Gastrocnemius medialis (tissue), 4 donors: ENCODE measurements around the gene CELF1. TPM values are rescaled to one million over a fixed set of nuclear protein-coding genes. Genes with fewer than 3 reads are reported as not detected.
A peak's percentile ranks its signal among the peaks of the same experiment; 100 is the strongest.

Experiments used
- ATAC-seq, 2 donors: fragments of 150-250 bp; one replicate each; pipeline ENCODE4 v1.9.1; 2016
- DNase-seq, 2 donors: peaks; one replicate each; pipeline ENCODE4 v3.0.0-alpha.2; 2019
- H3K27ac ChIP-seq, 4 donors: fragments of 200-600 bp; sonication (generic); 1 replicate in 1 of 4; 2 replicates in 3 of 4; pipeline ENCODE4 v1.5.1; 2016 to 2018; ENCODE audit warnings: mild to moderate bottlenecking in 2 of 4, moderate library complexity in 1 of 4
- H3K27me3 ChIP-seq, 3 donors: fragments of 200-600 bp; sonication (generic) in 2 of 3; 1 replicate in 1 of 3; 2 replicates in 2 of 3; pipeline versions ENCODE4 v1.5.1 to v1.6.0; 2016 to 2019; ENCODE audit warnings: mild to moderate bottlenecking in 1 of 3, moderate library complexity in 1 of 3
- H3K36me3 ChIP-seq, 2 donors: fragments of 200-600 bp; sonication (generic) in 1 of 2; one replicate each; pipeline ENCODE4 v1.5.1; 2017 to 2018
- H3K4me1 ChIP-seq, 2 donors: fragments of 200-600 bp; sonication (generic) in 1 of 2; one replicate each; pipeline ENCODE4 v1.5.1; 2016 to 2017; ENCODE audit warnings: mild to moderate bottlenecking in 2 of 2
- H3K4me3 ChIP-seq, 4 donors: fragments of 200-600 bp; sonication (generic) in 3 of 4; 1 replicate in 1 of 4; 2 replicates in 3 of 4; pipeline ENCODE4 v1.5.1; 2016 to 2019; ENCODE audit warnings: mild to moderate bottlenecking in 2 of 4
- H3K9me3 ChIP-seq, 3 donors: fragments of 200-600 bp; sonication (generic) in 2 of 3; 1 replicate in 1 of 3; 2 replicates in 2 of 3; pipeline ENCODE4 v1.5.1; 2016 to 2019
- CTCF ChIP-seq, 5 experiments: fragments of 450-650 bp in 3 of 5; fragments of 200-600 bp in 2 of 5; sonication (generic) in 2 of 5; IDR thresholded peaks in 4 of 5; conservative IDR thresholded peaks in 1 of 5; 1 replicate in 4 of 5; 2 replicates in 1 of 5; pipeline ENCODE4 v1.5.1; 2016 to 2019; ENCODE audit warnings: antibody characterized with exemption in 5 of 5, mild to moderate bottlenecking in 3 of 5, moderate library complexity in 3 of 5
- POLR2A ChIP-seq, 2 donors: fragments of 450-650 bp; IDR thresholded peaks; one replicate each; pipeline ENCODE4 v1.6.1; 2017; ENCODE audit warnings: antibody characterized with exemption in 2 of 2, mild to moderate bottlenecking in 2 of 2, moderate library complexity in 2 of 2
- in situ Hi-C, 4 donors: fragments of 200-750 bp; cut with MboI; loops; one replicate each; pipeline versions ENCODE4 v1.15.0 to v1.8.0; 2017; ENCODE audit warnings: low sequenced_read_pairs in 4 of 4
- intact Hi-C: fragments of 100-400 bp; cut with DNase I; formaldehyde crosslinking; loops from one replicate; pipeline ENCODE4 v1.15.1; 2023; ENCODE audit warnings: low total_unique reads
- total RNA-seq, 4 donors: library from RNA; depleted of rRNA; stranded (reverse); fragments of >200 nt; gene quantifications; one replicate each; pipeline versions ENCODE4 v1.1.0 to v1.2.3, GENCODE V29; 2016

Gene CELF1
- total RNA-seq, 4 donors from 2014 or later: 106 to 185 (median 136) TPM

- no peak for ATAC-seq
- TF ChIP-seq POLR2A (IDR thresholded peaks at IDR 0.05): no peak
- TF ChIP-seq CTCF (IDR thresholded peaks at IDR 0.05 in 4 of 5, conservative IDR thresholded peaks at IDR 0.05 in 1 of 5): no peak
- Histone ChIP-seq H3K27me3 (no peaks in the 10 kb centered on the region), H3K36me3 (peaks cover 0 to 68% of the 10 kb centered on the region in 2 donors), H3K9me3 (no peaks in the 10 kb centered on the region), H3K4me3 (peak overlapping the region; percentile 79 to 98 (median 82)), H3K27ac (peak overlapping the region; percentile 89 to 94 (median 91)), H3K4me1 (peaks cover 40 to 43% of the 10 kb centered on the region in 2 donors)
- no peak for DNase-seq
- in situ Hi-C loops: loop anchor here in 1 of 4 donors (5.0 kb wide), 1 partner anchor 50 kb away; no protein-coding TSS in a partner anchor
- intact Hi-C loops: loop anchor here (5.0 to 10.0 kb wide), 3 partner anchors 170 to 270 kb away; partner anchors contain the start of genes FNBP4, NUP160 and SLC39A13
Measured at GRCh38 chr11:47577460-47578041, 24.6 kb upstream of the CELF1 start.

GRCh38 chr11:47573321-47573720, 20.4 kb upstream of the CELF1 start:
- no peak for TF ChIP-seq CTCF (IDR thresholded peaks at IDR 0.05 in 4 of 5, conservative IDR thresholded peaks at IDR 0.05 in 1 of 5)
- Histone ChIP-seq H3K27me3 (no peaks in the 10 kb centered on the region), H3K9me3 (no peaks in the 10 kb centered on the region), H3K36me3 (peaks cover 0 to 62% of the 10 kb centered on the region in 2 donors), H3K4me3 (no peak overlapping the region), H3K4me1 (peaks cover 40 to 48% of the 10 kb centered on the region in 2 donors), H3K27ac (peak overlapping the region in 2 of 4 donors; percentile 9 to 60)
- ATAC-seq (no peak), DNase-seq (no peak)
- intact Hi-C loops: loop anchor here (10.0 kb wide), 1 partner anchor 191 kb away; the partner anchor contains the start of gene FNBP4
- in situ Hi-C loops: no loop called here

GRCh38 chr11:47572715-47573255, 19.9 kb upstream of the CELF1 start:
- intact Hi-C loops: loop anchor here (10.0 kb wide), 1 partner anchor 192 kb away; the partner anchor contains the start of gene FNBP4
- no peak for ATAC-seq
- H3K36me3 ChIP-seq: peaks cover 0 to 62% of the 10 kb centered on the region in 2 donors
- DNase-seq: no peak
- peaks cover 35 to 43% of the 10 kb centered on the region in 2 donors for H3K4me1 ChIP-seq
- H3K27ac ChIP-seq: peak overlapping the region in 3 of 4 donors; percentile 48 to 60 (median 59)
- in situ Hi-C loops: no loop called here
- H3K27me3 ChIP-seq: no peaks in the 10 kb centered on the region
- no peak overlapping the region for H3K4me3 ChIP-seq
- no peaks in the 10 kb centered on the region for H3K9me3 ChIP-seq
- TF ChIP-seq CTCF (IDR thresholded peaks at IDR 0.05 in 4 of 5, conservative IDR thresholded peaks at IDR 0.05 in 1 of 5) (no peak), POLR2A (IDR thresholded peaks at IDR 0.05) (no peak)

- in situ Hi-C loops: no loop called here
- Histone ChIP-seq H3K27me3 (no peaks in the 10 kb centered on the region), H3K27ac (peak overlapping the region in 3 of 4 donors; percentile 48 to 60 (median 59)), H3K36me3 (peaks cover 0 to 54% of the 10 kb centered on the region in 2 donors), H3K4me3 (no peak overlapping the region), H3K9me3 (no peaks in the 10 kb centered on the region), H3K4me1 (peaks cover 29 to 34% of the 10 kb centered on the region in 2 donors)
- no peak for TF ChIP-seq POLR2A (IDR thresholded peaks at IDR 0.05)
- no peak for TF ChIP-seq CTCF (IDR thresholded peaks at IDR 0.05 in 4 of 5, conservative IDR thresholded peaks at IDR 0.05 in 1 of 5)
- ATAC-seq: no peak
- DNase-seq: no peak
- intact Hi-C loops: loop anchor here (10.0 kb wide), 1 partner anchor 193 kb away; the partner anchor contains the start of gene FNBP4
Measured at GRCh38 chr11:47571895-47572294, 19.0 kb upstream of the CELF1 start.
